GM20000 (cell line): ENCODE data around the gene ACBD6.
A peak's percentile ranks its signal among the peaks of the same experiment; 100 is the strongest.
"Not testable (repeated sequence)": the region's sequence is repeated elsewhere in the genome, so short reads cannot be mapped to it uniquely, and the experiment has no call there.

Experiments
- DNase-seq: peaks from one replicate; pipeline ENCODE4 v3.0.0; 2012; ENCODE audit warnings: low spot score
- CTCF ChIP-seq: IDR thresholded peaks from 2 replicates; pipeline ENCODE4 v1.5.1; 2012; ENCODE audit warnings: mild to moderate bottlenecking, control low read depth; ENCODE audit errors: extremely low read depth, missing control alignments

ACBD6 gene

GRCh38 chr1:180425952-180426351 lies 76.4 kb downstream of the ACBD6 start:
- TF ChIP-seq CTCF = no peak
- DNase-seq = no peak

- no peak for TF ChIP-seq CTCF
- DNase-seq = no peak
Measured at GRCh38 chr1:180424848-180425457, 77.4 kb downstream of the ACBD6 start.

- no peak for DNase-seq
- no peak for TF ChIP-seq CTCF
Measured at GRCh38 chr1:180421614-180422013, 80.8 kb downstream of the ACBD6 start.

- DNase-seq = not testable (repeated sequence)
Measured at GRCh38 chr1:180421145-180421544, 81.2 kb downstream of the ACBD6 start.

GRCh38 chr1:180415985-180416633 lies 86.3 kb downstream of the ACBD6 start:
- no peak for TF ChIP-seq CTCF
- DNase-seq = peak; percentile 7

GRCh38 chr1:180415236-180415848 lies 87.0 kb downstream of the ACBD6 start:
- TF ChIP-seq CTCF = no peak
- no peak for DNase-seq

- no peak for DNase-seq
- TF ChIP-seq CTCF = no peak
Measured at GRCh38 chr1:180412583-180412982, 89.8 kb downstream of the ACBD6 start.

GRCh38 chr1:180408128-180408527 lies 94.2 kb downstream of the ACBD6 start:
- DNase-seq = not testable (repeated sequence)
